ENCODE results near the gene EPHA1.

GRCh38 chr7:143395187-143396149 is 13.2 kb downstream of the EPHA1 start:
- TF ChIP-seq POLR2A (IDR thresholded peaks at IDR 0.05) = no peak
- TF ChIP-seq CTCF (IDR thresholded peaks at IDR 0.05) = peak in 1 of 3 experiments; percentile 15
